EL (cell line): Measurements from ENCODE around the gene FBXO38.

ENCODE experiments used
- DNase-seq: peaks from one replicate; pipeline ENCODE4 v3.0.0-alpha.2; 2016

FBXO38 gene

DNA sequence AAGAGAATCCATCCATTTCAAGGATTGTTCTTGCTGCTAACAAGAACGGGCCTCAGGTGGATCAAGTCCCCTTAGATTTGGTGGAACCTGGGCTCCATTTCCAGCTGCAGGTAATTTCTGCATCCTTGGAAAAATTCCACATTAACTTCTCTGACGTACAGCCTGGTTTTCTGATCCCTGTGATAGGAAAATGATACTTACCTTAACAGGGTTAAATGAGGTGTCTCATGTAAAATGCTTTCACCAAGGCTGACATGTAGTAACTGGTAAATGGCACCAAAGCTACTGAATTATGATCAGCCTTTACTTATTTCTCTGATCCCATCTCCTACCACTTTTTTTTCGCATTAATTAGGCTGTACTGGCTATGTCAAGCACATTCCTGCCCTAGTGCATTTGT, 93.7 kb downstream of the FBXO38 start:
- no peak for DNase-seq

DNA sequence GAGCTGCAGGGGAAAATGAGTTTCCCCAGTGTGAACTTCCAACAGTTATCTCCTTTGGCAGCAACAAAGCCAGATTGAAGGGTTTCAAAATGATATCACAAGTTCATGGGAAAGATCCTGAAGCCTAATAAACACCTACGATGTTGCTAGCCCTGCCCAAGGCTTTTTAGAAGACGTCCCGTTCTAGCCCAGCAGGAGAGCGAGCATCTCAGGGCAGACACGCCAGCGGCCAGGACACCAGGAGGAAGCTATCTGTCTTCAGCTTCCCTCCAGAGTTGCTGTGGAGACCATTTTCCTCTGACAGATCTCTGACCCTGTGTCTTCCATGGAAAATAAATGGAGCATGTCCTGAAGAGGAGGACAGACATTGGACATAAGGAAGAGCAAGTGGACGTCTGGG, 98.4 kb downstream of the FBXO38 start:
- no peak for DNase-seq

DNA sequence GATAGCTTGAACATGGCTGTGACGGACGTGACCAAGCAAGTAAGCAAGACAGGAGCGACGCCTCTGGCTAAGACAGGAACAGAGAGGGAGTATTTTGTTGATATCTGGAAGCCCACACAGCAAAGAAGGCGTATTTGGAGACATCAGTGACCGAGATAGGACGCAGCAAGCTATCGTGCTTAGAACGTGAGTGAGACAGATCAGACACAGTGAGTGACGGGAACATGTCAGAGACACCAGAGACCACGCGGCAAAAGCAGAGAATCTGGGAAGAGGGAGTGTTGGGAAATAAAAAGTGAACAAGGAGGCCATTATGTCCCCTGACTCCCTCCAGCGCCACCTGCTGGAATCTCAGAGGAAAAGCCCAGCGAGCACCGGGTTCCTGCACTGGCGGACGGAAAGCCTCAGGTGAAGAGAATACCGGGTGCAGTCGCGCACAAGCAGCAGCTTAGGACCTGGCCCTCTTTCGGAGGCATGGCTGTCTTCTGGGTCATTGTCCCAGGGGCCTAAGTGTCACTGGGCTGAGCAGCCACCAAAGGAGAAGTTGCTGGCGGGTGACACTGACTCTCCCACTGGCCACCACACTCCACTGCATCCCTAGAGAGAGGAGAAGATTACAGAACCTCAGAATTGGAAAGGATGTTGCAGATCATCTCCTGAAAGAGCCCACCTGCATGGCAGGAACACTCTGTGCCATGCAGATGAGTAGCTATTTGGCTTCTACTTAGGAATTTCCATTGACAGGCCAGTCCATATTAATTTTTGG, 99.1 kb downstream of the FBXO38 start:
- DNase-seq = peak; percentile 44

DNA sequence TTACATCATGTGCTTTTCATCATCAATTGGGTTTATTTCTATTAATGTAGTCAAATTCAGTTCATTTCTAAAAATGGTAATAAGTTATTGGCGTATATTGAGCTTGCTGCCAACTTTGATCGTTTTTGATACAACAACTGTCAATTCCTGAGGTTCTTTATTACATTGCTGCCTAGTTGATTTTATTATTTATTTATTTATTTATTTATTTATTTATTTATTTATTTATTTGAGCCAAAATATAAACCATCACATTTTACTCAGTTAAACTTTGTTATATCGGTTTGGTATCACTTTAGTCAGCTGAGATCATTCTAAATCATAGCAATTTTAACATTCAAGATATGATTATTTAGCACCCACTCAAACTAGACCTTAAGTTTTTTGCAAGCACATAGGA, 100.0 kb downstream of the FBXO38 start:
- no peak for DNase-seq

DNA sequence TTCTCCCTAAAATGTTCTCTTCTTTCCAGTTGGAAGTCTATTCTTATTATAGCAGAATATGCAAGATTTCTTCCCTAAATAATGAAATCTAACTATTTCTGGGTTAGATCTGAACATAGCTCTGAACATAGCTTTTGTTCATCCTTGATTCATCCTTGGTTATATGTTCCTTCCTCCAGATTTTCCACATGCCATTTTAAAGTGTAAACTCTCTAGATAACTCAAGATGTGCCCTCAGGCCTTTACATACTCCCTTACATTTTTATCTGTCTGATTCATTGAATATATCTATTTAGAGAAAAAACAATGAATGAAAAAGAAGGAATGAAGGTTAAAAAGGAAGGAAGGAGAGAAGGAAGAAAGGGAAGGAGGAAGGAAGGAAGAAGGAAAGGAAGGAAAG, 100.9 kb downstream of the FBXO38 start:
- DNase-seq = peak; percentile 18

DNA sequence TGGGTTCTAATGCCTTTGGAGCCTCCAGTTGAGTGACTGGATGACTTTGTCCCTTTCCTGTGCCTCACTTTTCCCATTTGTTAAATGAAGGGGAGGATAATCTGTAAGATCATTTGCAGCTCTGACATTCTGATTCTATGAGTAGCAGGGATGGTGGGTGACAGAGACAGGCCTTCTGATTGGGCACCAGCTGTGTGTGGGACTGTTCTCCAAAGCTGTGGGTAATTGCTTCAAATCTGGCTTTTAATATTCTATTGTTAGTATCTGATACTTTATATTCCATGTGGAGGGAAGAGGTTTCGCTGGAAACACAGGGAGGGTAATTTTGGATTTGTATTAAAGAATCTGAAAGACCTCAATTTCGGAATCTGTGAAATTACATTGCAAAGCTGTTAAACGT, 102.7 kb downstream of the FBXO38 start:
- no peak for DNase-seq

DNA sequence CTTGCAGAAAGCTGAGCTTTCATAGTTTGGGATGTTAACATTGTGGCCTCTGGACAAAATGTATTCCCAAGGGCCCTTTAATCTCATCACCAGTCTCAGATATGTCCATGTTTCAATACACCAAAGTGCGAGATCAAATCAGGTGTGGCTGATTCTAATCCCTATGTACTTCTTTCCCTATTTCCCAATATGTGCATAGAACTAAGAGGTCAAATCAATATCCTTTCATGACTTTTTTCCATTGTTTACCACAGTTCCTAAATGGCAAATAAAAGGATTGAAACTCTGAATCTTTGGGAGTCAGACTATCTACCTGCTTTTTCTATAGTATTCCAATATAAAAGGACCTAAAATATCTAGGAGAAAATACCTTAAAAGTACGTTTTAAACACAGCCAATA, 105.0 kb downstream of the FBXO38 start:
- no peak for DNase-seq

DNA sequence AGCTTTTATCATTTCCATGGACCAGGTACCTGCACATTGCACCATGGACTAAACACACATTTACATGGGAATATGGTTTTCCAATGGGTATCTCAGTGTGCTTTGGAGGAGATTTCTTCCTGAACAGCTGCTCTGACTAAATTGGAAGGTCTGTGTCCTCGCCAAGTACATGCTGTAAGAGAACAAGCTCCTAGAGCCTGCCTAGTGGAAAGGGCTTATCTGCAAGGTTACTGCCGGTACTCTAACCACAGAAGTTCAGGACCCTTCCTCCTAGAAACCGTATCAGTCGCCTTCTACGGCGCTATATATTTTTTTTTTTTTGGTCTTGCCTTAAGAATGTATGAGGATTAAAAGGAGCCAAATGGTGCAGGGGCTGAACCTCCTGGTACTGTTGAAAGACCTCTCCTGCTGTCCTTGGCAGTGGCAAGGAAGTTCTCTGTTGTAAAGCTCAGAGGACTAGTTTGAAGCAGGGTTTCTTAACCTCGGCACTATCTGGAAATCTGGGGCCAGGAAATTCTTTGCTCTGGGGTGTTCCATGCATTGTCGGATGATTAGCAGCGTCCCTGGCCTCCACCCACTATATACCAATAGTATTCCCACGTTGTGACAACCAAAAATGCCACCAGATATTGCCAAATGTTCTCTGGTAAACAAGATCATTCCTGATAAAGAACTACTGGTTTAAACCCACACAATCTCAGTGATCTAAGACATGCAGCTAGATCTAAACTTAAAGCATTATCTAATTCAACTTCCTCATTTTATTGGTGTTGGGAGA, 107.4 kb downstream of the FBXO38 start:
- DNase-seq = no peak

DNA sequence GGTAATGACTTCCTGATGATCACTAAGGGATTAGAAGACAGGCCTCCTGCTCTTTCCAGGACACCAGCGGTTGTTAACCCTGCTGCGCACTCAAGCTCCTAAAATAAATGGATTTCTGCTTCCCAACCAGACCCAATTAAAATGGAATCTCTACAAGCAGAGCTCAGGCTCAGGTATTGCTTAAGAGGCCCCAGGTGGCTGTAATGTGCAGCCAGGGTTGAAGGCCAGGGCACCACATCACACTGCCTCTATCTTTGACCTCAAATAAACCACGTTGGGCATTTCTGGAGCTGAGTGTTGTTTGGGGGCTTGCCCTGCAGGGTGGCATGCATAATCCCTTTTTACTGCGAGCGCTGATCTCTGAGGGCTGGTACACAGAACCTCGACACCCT, 108.0 kb downstream of the FBXO38 start:
- DNase-seq = no peak

DNA sequence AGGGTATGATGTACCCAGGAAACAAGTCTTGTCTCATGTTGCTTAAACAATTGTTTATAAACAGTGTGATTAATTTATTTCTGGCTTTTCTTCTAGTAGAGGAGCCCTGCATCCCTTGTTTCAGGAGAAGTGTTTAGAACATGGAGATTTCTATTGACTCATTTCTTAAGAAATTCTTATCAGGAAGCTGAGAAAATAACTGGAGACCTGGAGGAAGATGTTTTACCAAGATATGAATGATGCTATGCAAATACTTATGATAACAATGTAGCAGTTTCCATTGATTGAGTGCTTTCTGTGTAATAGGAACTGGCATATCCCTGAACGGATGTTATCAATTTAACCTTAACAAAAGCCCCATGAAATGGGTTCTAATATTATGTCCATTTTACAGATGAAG, 108.6 kb downstream of the FBXO38 start:
- DNase-seq = no peak
